HuH-7.5 (cell line): ENCODE measurements around the gene CDC45.
"Not testable (repeated sequence)": the region's sequence is repeated elsewhere in the genome, so short reads cannot be mapped to it uniquely, and the experiment has no call there.

Source experiments
- DNase-seq: peaks from one replicate; pipeline ENCODE4 v3.0.0; 2011; ENCODE audit warnings: low spot score

Gene CDC45

DNA sequence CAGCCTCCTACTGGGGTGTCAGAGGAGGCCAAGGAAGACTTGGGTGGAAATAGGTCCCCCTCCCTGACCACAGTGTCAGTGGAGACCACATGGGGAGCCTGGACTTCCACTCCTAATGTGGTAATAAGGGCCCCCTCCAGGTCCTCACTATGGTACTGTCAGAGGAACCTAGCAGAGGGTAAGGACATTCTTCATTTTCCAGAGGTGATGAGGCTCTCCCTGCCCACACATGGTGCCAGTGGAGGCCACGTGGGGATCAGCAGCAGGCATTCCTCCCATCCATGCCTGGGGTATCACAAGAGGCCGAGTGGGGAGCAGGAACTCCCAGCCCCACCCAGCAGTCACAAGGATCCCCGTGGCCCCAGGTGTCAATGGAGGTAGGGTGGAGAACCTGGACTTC, 51.0 kb downstream of the CDC45 start:
- DNase-seq = no peak

DNA sequence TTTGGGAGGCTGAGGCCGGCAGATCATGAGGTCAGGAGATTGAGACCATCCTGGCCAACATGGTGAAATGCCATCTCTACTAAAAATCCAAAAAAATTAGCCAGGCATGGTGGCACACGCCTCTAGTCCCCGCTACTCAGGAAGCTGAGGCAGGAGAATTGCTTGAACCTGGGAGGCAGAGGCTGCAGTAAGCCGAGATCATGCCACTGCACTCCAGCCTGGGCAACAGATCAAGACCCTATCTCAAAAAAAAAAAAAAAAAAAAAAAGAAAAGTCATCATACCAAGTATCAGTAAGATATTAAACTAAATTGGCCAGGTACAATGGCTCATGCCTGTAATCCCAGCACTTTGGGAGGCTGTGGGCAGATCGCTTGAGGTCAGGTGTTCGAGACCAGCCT, 51.6 kb downstream of the CDC45 start:
- DNase-seq = not testable (repeated sequence)

DNA sequence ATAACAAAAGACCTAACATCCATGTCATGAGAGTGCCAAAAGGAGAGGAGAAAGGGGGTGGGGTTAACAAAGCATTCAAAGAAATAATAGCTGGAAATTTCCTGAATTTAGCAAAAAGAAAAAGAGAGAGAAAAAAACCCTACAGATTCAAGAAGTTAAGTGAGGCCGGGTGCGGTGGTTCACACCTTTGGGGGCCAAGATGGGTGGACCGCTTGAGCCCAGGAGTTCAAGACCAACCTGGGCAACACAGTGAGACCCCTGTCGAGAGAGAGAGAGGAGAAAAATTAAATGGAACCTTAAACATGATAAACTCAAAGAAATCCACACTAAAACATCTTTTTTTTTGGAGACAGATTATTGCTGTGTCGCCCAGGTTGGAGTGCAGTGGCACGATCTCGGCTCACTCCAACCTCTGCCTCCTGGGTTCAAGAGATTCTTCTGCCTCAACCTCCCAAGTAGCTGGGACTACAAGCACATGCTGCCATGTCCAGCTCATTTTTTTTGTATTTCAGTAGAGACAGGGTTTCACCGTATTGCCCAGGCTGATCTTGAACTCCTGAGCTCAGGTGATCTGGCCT, 53.4 kb downstream of the CDC45 start:
- no peak for DNase-seq

DNA sequence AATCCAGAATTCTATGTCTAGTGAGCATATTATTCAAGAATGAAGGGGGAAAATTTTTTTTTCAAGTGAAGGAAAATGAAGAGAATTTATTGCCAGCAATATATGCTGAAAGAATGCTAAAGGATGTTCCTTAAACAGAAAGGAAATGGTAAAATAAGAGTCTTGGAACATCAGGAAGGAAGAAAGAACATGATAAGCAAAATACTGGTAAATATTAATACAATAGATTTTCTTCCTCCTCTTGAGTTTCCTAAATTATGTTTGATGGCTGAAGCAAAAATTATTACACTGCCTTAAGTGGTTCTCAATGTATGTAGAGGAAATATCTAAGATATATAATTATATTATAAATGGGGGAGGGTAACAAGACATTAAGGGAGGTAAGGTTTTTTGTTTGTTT, 54.1 kb downstream of the CDC45 start:
- no peak for DNase-seq

DNA sequence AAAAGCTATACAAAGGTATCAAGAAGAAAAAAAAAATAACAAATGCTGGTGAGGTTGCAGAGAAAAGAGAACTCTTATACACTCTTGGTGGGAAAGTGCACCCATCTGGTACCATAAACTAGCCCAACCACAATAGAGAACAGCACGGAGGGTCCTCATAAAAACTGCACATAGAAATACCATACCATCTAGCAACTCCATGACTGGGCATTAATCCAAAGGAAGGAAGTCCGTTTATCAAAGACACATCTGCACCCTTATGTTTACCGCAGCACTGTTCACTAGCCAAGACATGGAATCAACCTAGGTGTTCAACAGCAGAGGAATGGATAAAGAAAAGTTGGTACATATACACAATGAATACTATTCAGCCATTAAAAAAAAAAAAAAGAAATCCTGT, 55.3 kb downstream of the CDC45 start:
- no peak for DNase-seq

DNA sequence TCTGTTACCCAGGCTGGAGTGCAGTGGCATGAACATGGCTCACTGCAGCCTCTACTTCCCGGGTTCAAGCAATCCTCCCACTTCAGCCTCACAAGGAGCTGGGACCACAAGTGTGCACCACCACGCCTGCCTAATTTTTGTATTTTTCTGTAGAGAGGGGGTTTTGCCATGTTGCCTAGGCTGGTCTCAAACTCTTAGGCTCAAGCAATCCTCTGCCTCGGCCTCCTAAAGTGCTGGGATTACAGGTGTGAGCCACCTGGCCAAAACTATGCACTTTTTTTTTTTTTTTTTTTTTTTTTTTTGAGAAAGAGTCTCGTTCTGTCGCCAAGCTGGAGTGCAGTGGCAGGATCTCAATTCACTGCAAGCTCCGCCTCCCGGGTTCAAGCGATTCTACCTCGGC, 56.8 kb downstream of the CDC45 start:
- DNase-seq = no peak

DNA sequence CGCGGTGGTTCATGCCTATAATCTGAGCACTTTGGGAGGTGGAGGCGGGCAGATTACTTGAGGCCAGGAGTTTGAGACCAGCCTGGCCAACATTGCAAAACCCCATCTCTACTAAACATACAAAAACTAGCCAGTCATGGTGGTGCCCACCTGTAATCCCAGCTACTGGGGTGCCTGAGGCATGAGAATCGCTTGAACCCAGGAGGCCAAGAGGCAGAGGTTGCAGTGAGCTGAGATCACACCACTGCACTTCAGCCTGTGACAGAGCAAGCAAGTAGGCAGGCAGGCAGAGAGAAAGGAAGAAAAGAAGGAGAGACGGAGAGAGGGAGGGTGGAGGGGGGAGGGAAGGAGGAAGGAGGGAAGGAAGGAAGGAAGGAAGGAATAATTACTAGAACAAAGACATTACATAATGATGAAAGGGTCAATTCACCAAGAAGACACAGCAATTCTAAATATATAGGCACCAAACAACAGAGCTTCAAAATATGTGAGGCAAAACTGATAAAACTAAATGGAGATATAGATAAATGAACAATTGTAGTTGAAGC, 58.3 kb downstream of the CDC45 start:
- DNase-seq = no peak

DNA sequence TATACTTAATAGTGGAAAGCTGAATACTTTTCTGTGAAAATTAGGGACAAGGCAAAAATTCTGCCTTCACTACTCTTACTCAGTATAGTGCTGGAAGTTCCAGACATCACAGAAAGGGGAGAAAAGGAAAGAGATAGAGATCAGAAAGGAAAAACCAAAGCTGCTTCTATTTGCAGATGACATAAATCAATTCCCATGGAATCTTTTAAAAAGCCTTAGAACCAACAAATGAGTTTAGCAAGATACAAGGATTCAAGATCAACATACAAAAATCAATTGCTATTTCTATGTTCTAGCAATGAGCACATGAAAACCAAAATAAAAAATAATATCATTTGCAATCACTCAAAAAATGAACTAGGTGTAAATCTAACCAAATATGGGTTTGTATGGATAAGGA, 60.7 kb downstream of the CDC45 start:
- DNase-seq = no peak

DNA sequence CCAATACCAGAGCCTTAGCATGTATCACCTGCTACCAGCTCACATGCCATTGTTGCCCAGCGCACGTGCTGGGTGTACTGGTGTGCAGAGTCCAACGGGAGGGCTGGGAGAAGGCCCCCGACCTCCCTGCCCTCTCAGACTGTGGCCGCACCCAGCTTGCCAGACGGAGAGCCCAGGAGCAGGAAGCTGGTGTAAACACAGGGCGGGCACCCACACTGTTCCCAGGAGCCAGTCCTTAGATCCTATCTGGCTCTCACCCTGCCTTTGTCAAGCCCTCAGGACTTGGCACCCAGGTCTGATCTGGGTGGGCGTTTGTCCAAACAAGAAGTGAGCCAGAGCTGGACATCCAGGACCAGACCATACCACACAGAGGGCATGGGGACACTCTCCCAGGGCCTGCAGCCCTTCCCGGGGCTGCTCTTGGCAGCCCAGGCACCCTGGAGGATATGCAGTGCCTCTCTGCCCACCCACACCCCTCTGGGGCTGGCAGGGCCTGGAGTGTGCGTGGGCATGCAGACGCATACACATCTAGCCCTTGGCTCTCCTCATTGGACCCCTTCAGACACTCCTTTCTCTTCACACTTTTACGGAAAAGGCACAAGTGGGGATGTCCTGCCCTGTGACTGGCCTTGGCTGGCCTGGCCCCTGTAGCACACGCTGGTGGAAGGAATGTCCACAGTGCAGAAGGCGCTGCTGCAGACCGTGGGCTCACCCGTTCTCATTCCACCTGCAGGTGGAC, 64.4 kb downstream of the CDC45 start:
- DNase-seq = no peak

DNA sequence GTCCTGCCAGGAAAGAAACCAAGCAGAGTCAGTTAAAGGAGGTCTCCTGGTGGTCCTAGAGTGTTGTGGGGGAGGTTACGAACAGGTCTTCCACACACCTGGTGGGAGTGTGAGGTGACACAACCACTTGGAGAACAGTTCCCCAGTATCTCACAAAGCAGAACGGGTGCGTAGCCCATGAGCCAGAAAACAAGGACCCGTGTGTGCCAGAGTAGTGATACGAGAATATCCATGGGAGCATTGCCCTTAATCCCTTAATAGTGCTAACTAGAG, 66.2 kb downstream of the CDC45 start:
- no peak for DNase-seq

DNA sequence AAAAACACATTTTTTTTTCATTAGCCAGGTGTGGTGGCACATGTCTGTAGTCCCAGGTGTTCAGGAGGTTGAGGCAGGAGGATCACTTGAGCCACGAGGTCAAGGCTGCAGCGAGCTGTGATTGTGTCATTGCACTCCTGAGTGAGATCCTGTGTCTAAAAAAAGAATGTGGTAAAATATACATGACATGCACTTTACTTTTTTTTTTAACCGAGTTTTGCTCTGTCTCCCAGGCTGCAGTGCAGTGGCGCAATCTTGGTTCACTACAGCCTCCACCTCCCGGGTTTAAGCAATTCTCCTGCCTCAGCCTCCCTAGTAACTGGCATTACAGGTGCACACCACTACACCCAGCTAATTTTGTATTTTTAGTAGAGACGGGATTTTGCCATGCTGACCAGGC, 67.0 kb downstream of the CDC45 start:
- DNase-seq = no peak

DNA sequence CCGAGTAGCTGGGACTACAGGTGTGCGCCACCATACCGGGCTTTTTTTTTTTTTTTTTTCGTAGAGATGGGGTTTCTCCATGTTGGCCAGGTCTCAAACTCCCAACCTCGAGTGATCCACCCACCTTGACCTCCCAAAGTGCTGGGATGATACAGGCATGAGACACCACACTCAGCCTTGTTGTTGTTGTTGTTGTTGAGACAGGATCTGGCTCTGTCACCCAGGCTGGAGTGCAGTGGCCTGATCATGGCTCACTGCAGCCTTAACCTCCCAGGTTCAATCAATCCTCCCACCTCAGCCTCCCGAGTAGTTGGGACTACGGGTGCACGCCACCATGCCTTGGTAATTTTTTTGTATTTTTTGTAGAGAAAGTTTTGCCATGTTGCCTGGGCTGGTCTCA, 67.9 kb downstream of the CDC45 start:
- no peak for DNase-seq

DNA sequence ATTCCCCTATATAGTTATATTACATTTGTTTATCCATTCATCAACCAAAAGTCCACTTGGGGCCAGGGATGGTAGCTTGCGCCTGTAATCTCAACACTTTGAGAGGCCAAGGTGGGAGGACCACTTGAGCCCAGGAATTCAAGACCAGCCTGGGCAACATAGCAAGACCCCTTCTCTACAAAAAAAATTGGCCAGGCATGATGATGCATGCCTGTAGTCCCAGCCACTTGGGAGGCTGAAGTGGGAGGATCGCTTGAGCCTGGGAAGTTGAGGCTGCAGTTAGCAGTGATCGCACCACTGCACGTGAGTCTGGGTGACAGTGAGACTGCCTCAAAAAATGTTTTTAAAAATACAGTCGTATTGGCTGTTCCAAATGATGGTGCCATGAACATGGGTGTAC, 68.7 kb downstream of the CDC45 start:
- not testable (repeated sequence) for DNase-seq

DNA sequence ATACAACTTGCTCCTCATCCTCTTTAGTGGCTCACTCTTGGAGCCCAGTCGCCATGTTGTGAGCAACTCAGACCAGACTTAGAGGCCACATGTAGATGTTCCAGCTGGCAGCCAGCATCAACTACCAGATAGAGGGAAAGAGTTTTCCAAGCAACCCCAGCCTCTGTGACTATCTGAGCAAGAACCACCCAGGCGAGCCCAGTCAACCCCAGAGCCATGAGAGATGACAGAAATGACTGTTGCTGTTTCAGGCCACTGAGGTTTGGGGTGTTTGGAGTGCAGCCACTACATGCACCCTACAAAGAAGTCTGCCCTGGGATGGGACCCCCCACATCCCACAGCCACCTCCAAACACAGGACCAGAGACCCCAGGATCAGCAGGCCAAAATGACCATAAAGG, 69.2 kb downstream of the CDC45 start:
- no peak for DNase-seq

DNA sequence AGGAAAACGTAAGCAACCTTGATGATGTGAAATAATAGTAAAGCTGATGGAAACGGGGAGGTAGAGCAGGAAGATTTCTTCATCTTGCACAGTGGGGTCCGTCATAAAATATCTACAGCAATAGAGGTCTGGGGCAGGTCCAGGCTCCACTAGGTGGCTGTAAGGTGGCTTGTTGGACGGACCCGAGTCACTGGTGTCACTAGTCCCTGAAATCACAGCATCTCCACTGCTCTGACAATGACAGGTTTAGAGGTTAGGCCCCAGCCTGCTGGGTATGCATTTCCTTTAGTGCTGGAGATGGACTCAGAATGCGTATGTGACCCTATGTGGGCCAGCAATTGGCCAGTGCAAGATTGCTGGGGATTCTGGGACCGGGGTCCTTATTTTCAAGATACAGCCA, 69.7 kb downstream of the CDC45 start:
- no peak for DNase-seq

DNA sequence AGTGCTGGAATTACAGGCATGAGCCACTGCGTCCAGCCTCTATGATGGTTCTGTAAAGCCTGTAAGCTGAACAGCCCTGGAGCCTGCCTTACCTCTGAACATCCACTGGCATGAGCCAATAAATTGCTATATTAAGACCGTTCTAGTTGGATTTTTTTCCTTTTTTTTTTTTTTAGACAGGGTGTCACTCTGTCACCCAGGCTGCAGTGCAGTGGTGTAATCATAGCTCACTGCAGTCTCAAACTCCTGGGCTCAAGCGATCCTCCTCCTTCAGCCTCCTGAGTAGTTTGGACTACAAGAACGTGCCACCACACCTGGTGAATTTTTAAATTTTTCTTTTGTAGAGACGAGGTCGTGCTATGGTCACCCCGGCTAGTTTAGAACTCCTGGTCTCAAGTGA, 70.7 kb downstream of the CDC45 start:
- DNase-seq = no peak

DNA sequence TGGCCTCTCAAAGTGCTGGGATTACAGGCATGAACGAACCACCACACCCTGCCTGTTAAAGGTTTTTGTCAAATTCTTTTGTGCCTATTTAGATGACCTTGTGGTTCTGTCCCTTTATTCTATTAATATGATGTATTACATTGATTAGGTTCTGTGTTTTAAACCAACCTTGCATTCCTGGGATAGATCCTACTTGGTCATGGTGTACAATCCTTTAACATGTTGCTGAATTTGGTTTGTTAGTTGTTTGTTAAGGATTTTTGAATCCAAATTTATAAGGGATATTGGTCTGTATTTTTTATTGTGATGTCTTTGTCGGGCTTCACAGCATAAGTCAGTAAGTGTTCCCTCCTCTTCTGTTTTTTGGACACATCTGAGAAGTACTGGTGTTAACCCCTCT, 73.5 kb downstream of the CDC45 start:
- no peak for DNase-seq

DNA sequence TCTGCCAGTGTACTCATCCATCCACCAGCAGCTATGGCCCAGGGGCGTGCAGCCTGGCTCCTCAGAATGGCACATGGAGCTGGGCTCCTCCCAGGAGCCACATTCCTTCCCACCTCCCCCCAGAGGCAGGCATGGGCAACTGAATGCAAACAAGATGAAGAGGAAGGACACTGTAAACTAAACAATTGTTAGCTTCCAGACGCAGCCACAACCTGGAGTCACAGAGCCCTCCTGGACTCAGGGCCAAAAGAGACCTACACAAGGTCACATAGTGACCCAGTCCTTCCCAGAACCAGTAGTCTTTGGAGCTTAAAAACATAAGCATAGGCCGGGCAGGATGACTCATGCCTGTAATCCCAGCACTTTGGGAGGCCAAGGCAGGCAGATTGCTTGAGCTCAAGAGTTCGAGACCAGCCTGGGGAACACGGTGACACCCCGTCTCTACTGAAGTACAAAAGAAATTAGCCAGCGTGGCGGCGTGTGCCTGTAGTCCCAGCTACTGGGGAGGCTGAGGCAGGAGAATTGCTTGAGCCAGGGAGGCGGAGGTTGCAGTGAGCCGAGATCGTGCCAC, 75.2 kb downstream of the CDC45 start:
- peak; percentile 55 for DNase-seq

DNA sequence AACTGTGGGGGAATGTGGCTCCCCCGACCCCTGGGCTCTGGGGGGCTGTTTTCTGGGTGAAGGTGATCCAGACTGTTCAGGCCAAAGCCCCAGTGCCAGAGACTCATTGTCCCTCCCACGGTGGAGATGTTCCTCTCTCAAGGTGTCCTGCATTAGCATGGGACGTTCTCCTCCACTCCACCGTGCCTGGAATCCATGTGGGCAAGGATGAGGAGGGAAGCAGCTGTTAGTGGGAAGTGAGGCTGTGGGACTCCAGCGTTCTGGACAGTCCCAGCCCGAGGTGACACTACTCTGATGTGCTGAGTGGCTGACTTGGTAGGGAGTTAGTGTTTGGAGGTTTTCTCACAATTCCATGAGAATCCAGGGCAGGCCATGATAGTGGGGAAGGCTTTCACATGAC, 75.9 kb downstream of the CDC45 start:
- no peak for DNase-seq

DNA sequence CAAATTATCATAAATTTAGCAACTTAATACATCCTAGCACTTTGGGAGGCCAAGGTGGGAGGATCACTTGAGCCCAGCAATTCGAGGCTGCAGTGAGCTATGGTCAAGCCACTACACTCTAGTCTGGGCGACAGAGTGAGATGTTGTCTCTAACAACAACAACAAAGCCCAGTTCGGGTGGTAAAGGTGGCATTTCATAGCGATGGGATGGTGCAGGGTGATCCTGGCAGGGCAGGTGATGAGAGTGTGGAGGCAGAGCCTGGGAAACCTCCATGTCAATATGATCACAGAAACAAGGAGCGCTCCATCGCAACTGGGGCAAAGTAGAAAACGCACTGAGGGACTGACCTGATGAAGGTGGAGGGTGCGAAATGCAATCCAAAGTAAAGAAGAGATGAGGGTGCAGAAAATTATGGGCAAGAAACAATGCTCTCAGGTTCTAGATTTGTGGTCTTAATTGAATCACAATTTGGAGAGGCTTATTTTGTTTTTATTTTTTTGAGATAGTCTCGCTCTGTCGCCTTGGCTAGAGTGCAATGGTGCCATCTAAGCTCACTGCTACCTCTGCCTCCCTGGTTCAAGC, 77.3 kb downstream of the CDC45 start:
- DNase-seq = no peak

DNA sequence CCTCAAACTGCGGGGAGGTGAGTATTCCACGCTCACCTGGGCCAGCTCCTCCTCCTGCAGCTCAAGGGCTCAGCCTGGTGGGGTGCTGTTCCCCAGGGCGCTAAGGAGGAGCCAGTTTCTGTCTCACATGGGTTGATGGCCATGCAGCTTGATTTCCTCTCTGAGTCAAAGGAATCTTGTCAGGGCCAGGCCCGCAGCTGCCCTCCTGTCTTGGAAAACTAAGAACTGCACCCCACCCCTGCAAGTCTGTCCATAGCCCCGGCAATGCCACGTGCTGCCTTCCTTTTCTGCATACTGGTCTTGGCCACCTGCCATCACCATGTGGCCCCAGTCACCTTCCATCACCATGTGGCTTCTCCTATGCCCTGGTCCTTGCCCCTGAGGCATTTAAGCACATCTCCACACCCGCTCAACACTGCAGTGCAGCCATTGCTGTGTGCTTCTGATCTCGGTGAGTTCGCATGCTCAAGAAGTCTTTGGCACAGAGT, 79.6 kb downstream of the CDC45 start:
- DNase-seq = no peak

DNA sequence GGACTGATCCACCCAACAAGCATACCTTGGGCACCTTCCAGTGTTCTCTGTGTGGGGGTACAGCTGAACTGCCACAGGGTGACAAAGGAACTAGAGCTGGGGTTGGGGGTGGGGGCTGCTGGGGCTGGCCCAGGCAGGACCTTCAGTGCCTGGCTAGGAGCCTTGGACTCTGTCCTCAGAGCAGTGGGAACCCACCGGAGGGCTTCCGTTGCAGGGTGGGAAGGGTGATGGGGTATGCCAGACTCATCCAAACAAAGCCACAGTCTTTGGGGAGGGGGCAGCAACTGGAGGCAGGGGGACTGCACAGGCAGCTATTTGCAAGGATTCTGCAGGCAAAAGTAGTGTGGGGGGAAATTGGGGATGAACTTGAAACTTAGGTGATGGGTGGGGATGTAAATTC, 80.2 kb downstream of the CDC45 start:
- no peak for DNase-seq
